GM12874 (cell line): ENCODE data around the gene PGAP6.

Source experiments
- CTCF ChIP-seq: IDR thresholded peaks from 2 replicates; pipeline ENCODE4 v1.5.1; 2011; ENCODE audit warnings: low read depth, mild to moderate bottlenecking, control low read depth, low read length, moderate library complexity; ENCODE audit not compliant: insufficient read depth

Gene PGAP6

GRCh38 chr16:378821-379182, 3.0 kb downstream of the PGAP6 start:
- no peak for TF ChIP-seq CTCF

DNA sequence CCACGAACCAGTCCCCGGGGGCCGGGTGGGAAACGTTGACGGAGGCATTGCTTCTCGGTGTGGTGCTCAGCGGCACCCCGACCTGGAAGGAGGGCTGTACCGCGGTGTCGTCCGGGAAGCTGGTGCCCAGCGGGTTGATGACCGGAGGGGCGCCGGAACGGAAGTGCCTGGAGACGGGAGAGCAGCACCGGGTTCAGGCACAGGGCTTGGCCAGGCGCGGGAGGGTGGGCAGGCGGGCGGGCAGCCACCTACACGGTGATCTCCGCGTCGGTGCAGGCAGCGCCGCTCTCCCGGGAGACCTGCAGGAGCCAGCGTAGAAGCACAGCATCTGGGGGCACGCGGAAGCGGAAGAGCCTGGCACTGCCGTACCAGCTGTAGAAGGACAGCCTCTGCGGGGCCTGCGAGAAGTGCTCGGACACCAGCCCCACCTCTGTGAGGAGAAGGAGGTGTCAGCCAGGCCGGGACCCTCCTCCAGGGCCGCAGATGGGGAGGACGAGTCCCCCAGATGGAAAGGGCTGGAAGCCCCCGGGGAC, 4.3 kb downstream of the PGAP6 start:
- no peak for TF ChIP-seq CTCF

GRCh38 chr16:376817-377418, 4.9 kb downstream of the PGAP6 start:
- no peak for TF ChIP-seq CTCF

DNA sequence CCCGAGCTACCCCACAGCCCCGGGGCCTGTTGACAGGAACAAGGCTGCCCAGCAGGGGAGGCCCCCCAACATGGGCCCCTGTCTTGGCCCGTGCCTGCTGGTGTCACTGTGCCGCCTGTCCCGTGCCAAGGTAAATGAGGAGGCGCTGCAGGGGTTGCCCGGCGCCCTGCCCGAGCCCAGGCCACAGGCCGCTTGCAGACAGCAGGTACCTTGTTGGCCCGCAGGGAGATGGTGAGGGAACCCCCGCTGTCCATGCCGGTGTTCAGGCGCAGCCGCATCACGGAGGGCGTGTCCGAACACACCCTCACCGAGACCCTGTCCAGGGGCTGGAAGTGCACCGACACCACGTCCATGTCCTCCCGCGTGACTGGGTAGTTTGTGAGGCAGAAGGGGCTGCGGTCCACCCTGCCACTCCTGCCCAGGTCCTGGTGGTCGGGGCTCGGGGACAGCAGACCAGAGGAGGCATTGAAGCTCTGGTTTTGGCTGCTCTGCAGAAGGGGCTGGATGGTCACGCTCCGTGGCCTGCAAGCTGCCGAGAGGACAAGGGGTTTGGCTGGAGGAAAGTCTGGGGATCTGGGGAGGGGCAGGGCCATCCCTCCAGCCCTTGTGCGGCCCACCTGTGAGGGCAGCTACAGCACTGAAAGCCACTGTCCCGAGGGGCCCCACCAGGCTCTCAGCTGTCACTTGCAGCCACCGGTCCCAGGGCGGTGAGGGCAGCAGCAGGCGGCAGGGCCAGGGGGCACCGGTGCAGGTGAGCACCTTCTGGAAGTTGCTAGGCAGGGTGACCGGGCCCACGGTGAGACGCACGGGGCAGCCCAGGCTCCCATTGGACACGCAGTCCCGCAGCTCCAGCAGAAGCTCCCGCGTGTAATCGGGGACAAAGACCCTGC, 5.6 kb downstream of the PGAP6 start:
- no peak for TF ChIP-seq CTCF

DNA sequence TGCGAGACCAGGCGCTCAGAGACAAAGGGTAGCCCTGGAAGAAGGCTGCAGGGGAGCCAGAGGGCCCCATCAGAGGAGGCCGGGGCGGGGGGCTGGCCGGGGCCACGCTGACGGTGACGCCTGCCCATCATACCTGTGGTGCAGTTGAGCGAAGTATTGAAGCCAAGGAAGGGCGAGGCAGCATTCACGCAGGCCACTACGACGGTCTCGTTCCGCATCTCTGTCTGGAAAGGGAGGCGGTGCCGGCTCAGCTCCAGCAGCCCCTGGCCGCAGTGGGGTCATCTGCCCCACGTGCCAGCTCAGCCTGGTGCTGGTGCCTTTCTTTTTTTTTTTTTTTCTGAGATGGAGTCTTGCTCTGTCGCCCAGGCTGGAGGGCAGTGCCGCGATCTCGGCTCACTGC, 6.6 kb downstream of the PGAP6 start:
- no peak for TF ChIP-seq CTCF

GRCh38 chr16:374616-374926, 7.2 kb downstream of the PGAP6 start:
- no peak for TF ChIP-seq CTCF

- no peak for TF ChIP-seq CTCF
These were observed 7.7 kb downstream of the PGAP6 start for GRCh38 chr16:373848-374615.
